Testis (tissue), 3 donors: ENCODE measurements around the gene IFNGR1. TPM values are rescaled to one million over a fixed set of nuclear protein-coding genes. Genes with fewer than 3 reads are reported as not detected.

Experiments used
- DNase-seq: peaks from one replicate; pipeline ENCODE4 v3.0.0-alpha.2; 2019
- H3K27ac ChIP-seq, 2 donors: fragments of 200-600 bp; sonication (generic); one replicate each; pipeline ENCODE4 v1.5.1; 2019
- H3K27me3 ChIP-seq: fragments of 200-600 bp; sonication (generic); one replicate; pipeline ENCODE4 v1.5.1; 2019
- H3K36me3 ChIP-seq: fragments of 200-600 bp; sonication (generic); one replicate; pipeline ENCODE4 v1.5.1; 2017; ENCODE audit warnings: low read depth; ENCODE audit errors: missing control alignments
- H3K4me1 ChIP-seq: fragments of 200-600 bp; sonication (generic); one replicate; pipeline ENCODE4 v1.5.1; 2019
- H3K4me3 ChIP-seq, 2 donors: fragments of 200-600 bp; sonication (generic); one replicate each; pipeline ENCODE4 v1.5.1; 2017 to 2019
- H3K9me3 ChIP-seq: fragments of 200-600 bp; sonication (generic); one replicate; pipeline ENCODE4 v1.5.1; 2017
- POLR2A ChIP-seq: fragments of 450-650 bp; IDR thresholded peaks from one replicate; pipeline ENCODE4 v1.6.1; 2017; ENCODE audit warnings: antibody characterized with exemption, mild to moderate bottlenecking, moderate library complexity
- WGBS, 2 donors: methylation state at CpG; one replicate each; pipeline ENCODE4 v1.1.5; 2018; 5-methylcytosine and 5-hydroxymethylcytosine counted together
- intact Hi-C: fragments of 100-400 bp; cut with DNase I; formaldehyde crosslinking; loops from one replicate; pipeline ENCODE4 v1.15.1; 2023; ENCODE audit warnings: low total_unique reads
- polyA plus RNA-seq: library from polyadenylated mRNA; stranded (reverse); fragments of 350-450 nt; fragmentation: Illumina TruSeq; extraction: RNeasy Lipid Tissue Mini Kit (QIAGEN cat#74804); gene quantifications from one replicate; pipeline ENCODE4 v1.2.3, GENCODE V29; 2014; ENCODE audit warnings: low read depth, low replicate concordance; ENCODE audit not compliant: insufficient read depth
- total RNA-seq, 2 donors: library from RNA; depleted of rRNA; stranded (reverse); fragments of >200 nt; gene quantifications; one replicate each; pipeline ENCODE4 v1.2.3, GENCODE V29; 2016
- TF ChIP-seq, protein P1 (sequence below), 3 experiments: fragments of 450-650 bp in 2 of 3; fragments of 200-600 bp in 1 of 3; sonication (generic) in 1 of 3; IDR thresholded peaks; one replicate each; pipeline ENCODE4 v1.5.1; 2016 to 2019; ENCODE audit warnings: antibody characterized with exemption in 3 of 3, mild to moderate bottlenecking in 2 of 3, moderate library complexity in 1 of 3

IFNGR1 gene
- total and polyA plus RNA-seq, 3 donors from 2014 or later: 46.4 to 49.6 (median 47.8) TPM

DNA sequence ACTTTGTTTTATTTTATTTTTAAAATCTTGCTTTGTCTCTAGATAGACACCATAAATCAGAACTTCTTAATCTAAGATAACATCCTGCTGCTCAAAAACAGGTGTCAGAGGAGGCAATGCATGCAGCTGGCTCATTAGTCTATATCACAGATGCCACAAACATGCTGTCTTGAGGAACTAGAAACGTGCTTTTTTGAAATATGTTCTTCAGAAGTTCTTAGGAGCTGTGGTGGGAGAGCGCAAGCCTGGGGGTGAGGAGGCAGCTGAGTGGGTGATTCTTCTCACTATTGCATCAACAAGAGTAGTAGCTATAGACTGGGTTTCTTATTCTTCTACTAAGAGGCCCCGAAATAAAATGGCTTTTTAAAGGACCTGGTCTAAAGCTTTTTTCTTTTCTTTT lies 69.1 kb downstream of the IFNGR1 start:
- intact Hi-C loops: no loop called here
- Histone ChIP-seq H3K4me1 (no peaks in the 10 kb centered on the region), H3K4me3 (no peak overlapping the region), H3K27me3 (no peaks in the 10 kb centered on the region), H3K36me3 (no peaks in the 10 kb centered on the region), H3K9me3 (no peaks in the 10 kb centered on the region), H3K27ac (no peak overlapping the region)
- TF ChIP-seq, protein P1, sequence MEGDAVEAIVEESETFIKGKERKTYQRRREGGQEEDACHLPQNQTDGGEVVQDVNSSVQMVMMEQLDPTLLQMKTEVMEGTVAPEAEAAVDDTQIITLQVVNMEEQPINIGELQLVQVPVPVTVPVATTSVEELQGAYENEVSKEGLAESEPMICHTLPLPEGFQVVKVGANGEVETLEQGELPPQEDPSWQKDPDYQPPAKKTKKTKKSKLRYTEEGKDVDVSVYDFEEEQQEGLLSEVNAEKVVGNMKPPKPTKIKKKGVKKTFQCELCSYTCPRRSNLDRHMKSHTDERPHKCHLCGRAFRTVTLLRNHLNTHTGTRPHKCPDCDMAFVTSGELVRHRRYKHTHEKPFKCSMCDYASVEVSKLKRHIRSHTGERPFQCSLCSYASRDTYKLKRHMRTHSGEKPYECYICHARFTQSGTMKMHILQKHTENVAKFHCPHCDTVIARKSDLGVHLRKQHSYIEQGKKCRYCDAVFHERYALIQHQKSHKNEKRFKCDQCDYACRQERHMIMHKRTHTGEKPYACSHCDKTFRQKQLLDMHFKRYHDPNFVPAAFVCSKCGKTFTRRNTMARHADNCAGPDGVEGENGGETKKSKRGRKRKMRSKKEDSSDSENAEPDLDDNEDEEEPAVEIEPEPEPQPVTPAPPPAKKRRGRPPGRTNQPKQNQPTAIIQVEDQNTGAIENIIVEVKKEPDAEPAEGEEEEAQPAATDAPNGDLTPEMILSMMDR (IDR thresholded peaks at IDR 0.05): no peak
- no peak for TF ChIP-seq POLR2A
- no peak for DNase-seq
- 71 to 75% methylated on average over 3 of the region's 3 CpGs for WGBS, 2 donors

DNA sequence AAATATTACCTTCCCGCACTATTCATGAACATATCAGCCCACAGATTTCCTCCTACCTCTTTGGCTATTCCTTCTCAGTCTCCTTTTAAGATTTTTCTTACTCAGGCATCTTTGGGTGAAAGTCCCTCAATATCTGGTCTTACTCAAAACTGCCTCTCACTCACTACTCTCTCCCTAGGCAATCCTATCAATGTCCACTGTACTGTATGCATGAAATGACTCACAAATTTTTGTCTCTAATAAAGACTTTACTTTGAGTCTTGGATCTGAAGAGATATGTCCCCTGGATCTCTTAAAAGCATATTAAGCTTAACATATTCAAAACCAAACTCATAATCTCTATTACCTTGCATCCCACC lies 70.2 kb downstream of the IFNGR1 start:
- Histone ChIP-seq H3K36me3 (no peaks in the 10 kb centered on the region), H3K4me3 (no peak overlapping the region), H3K4me1 (no peaks in the 10 kb centered on the region), H3K27me3 (no peaks in the 10 kb centered on the region), H3K27ac (no peak overlapping the region), H3K9me3 (no peaks in the 10 kb centered on the region)
- intact Hi-C loops: no loop called here
- 50 to 84% methylated on average over 1 of the region's 1 CpG for WGBS, 2 donors
- TF ChIP-seq, protein P1 (IDR thresholded peaks at IDR 0.05): no peak
- TF ChIP-seq POLR2A: no peak
- DNase-seq: no peak

DNA sequence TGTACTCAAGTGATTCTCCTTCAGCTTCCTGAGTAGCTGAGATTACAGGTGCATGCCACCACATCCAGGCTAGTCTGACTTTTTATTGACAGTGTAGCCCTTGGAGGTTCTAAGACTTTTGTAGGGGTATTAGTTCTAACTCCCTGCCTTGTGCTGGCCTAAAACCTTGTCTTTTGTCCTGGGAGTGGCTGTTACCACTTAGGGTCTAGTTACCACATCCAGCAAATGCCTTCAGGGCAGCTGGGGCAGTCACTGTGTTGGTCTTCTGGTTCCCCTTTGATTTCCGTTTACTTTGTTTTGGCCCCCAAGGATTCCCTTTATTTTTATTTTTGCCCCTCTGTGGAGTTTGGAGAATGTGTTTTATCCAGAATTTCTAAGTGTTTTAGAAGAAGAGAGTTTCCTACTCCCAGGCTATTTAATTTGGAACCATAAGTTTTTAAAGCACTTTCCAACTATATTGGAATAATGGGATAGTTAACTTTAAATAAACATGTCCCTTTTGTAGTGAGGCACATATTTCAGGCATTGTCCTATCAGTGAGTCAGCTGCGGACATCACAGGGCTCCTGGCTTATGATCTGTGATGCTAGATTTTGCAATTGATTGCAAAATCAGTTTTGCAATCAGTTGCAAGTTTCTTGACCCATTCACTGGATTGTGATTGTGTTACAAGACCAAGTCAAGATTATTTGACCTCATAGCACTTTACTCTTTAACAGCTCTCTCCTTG lies 70.7 kb downstream of the IFNGR1 start:
- H3K9me3 ChIP-seq: no peaks in the 10 kb centered on the region
- no peak overlapping the region for H3K27ac ChIP-seq
- no peak for DNase-seq
- intact Hi-C loops: no loop called here
- H3K27me3 ChIP-seq: no peaks in the 10 kb centered on the region
- no peak for TF ChIP-seq POLR2A
- TF ChIP-seq, protein P1 (IDR thresholded peaks at IDR 0.05): no peak
- H3K36me3 ChIP-seq: no peaks in the 10 kb centered on the region
- no peak overlapping the region for H3K4me3 ChIP-seq
- WGBS, 2 donors: 87 to 92% methylated on average over 2 of the region's 2 CpGs
- no peaks in the 10 kb centered on the region for H3K4me1 ChIP-seq

Other genes with a start within 250 kb of the IFNGR1 start
- gene IL20RA, start 174.4 kb downstream of the IFNGR1 start, total RNA-seq: 10 to 100 TPM; 16.1 to 16.6 TPM
- 8.4 TPM for gene IL20RA, start 174.4 kb downstream of the IFNGR1 start, polyA plus RNA-seq
- gene IL22RA2, start 45.7 kb downstream of the IFNGR1 start, total RNA-seq: not detected
- gene IL22RA2, start 45.7 kb downstream of the IFNGR1 start, polyA plus RNA-seq: not detected